Thyroid gland (tissue), 4 donors: ENCODE results near the gene SLC9A1. TPM values are rescaled to one million over a fixed set of nuclear protein-coding genes. Genes with fewer than 3 reads are reported as not detected.
A peak's percentile ranks its signal among the peaks of the same experiment; 100 is the strongest.

Source experiments
- DNase-seq, 2 donors: peaks; one replicate each; pipeline ENCODE4 v3.0.0-alpha.2; 2019
- H3K27ac ChIP-seq, 3 donors: fragments of 200-600 bp; sonication (generic); 1 replicate in 2 of 3; 2 replicates in 1 of 3; pipeline ENCODE4 v1.5.1; 2016 to 2019; ENCODE audit warnings: mild to moderate bottlenecking in 1 of 3, moderate library complexity in 1 of 3
- H3K27me3 ChIP-seq: fragments of 200-600 bp; sonication (generic); one replicate; pipeline ENCODE4 v1.5.1; 2019
- H3K36me3 ChIP-seq, 2 donors: fragments of 200-600 bp; sonication (generic); one replicate each; pipeline ENCODE4 v1.5.1; 2016 to 2019
- H3K4me1 ChIP-seq, 2 donors: fragments of 200-600 bp; sonication (generic); one replicate each; pipeline ENCODE4 v1.5.1; 2017 to 2019
- H3K4me3 ChIP-seq, 3 donors: fragments of 200-600 bp; sonication (generic); replicated peaks in 1 of 3; 1 replicate in 2 of 3; 2 replicates in 1 of 3; pipeline ENCODE4 v1.5.1; 2016; ENCODE audit warnings: mild to moderate bottlenecking in 1 of 3
- H3K9me3 ChIP-seq: fragments of 200-600 bp; sonication (generic); one replicate; pipeline ENCODE4 v1.5.1; 2017
- CTCF ChIP-seq, 6 experiments: fragments of 200-600 bp in 3 of 6; fragments of 450-650 bp in 3 of 6; sonication (generic) in 3 of 6; IDR thresholded peaks; one replicate each; pipeline ENCODE4 v1.5.1; 2016 to 2019; ENCODE audit warnings: antibody characterized with exemption in 6 of 6, mild to moderate bottlenecking in 2 of 6, inconsistent platforms in 1 of 6, moderate library complexity in 1 of 6
- POLR2A ChIP-seq, 2 donors: fragments of 450-650 bp; IDR thresholded peaks; one replicate each; pipeline ENCODE4 v1.6.1; 2017; ENCODE audit warnings: antibody characterized with exemption in 2 of 2, mild to moderate bottlenecking in 2 of 2, moderate library complexity in 1 of 2
- WGBS, 2 donors: methylation state at CpG; one replicate each; pipeline ENCODE4 v1.1.5; 2017; 5-methylcytosine and 5-hydroxymethylcytosine counted together
- intact Hi-C: fragments of 100-400 bp; cut with DNase I; formaldehyde crosslinking; loops from one replicate; pipeline ENCODE4 v1.15.1; 2023
- total RNA-seq, 4 donors: library from RNA; depleted of rRNA; stranded (reverse); fragments of >200 nt; gene quantifications; one replicate each; pipeline ENCODE4 v1.2.3, GENCODE V29; 2016

Gene SLC9A1
- total RNA-seq, 4 donors from 2014 or later, result 13.3 to 26.1 (median 19.9) TPM

GRCh38 chr1:27074175-27074780 lies 80.6 kb downstream of the SLC9A1 start:
- 70 to 72% methylated on average over 2 to 3 of the region's 3 CpGs for WGBS, 2 donors
- no peak overlapping the region for H3K4me3 ChIP-seq
- intact Hi-C loops, result no loop called here
- no peaks in the 10 kb centered on the region for H3K36me3 ChIP-seq
- H3K27me3 ChIP-seq, result no peaks in the 10 kb centered on the region
- H3K9me3 ChIP-seq, result no peaks in the 10 kb centered on the region
- DNase-seq, result no peak
- no peak for TF ChIP-seq CTCF (IDR thresholded peaks at IDR 0.05)
- TF ChIP-seq POLR2A (IDR thresholded peaks at IDR 0.05), result no peak
- H3K4me1 ChIP-seq, result peaks cover 5 to 11% of the 10 kb centered on the region in 2 donors
- H3K27ac ChIP-seq, result no peak overlapping the region

- H3K27me3 ChIP-seq, result no peaks in the 10 kb centered on the region
- peaks cover 5 to 11% of the 10 kb centered on the region in 2 donors for H3K4me1 ChIP-seq
- intact Hi-C loops, result no loop called here
- WGBS, 2 donors, result 0 to 33% methylated on average over 2 to 7 of the region's 8 CpGs
- TF ChIP-seq CTCF (IDR thresholded peaks at IDR 0.05), result no peak
- no peak for DNase-seq
- H3K4me3 ChIP-seq, result no peak overlapping the region
- H3K27ac ChIP-seq, result no peak overlapping the region
- no peaks in the 10 kb centered on the region for H3K36me3 ChIP-seq
- no peaks in the 10 kb centered on the region for H3K9me3 ChIP-seq
Measured at GRCh38 chr1:27071049-27071416, 83.9 kb downstream of the SLC9A1 start.

GRCh38 chr1:27070390-27071048 lies 84.4 kb downstream of the SLC9A1 start:
- TF ChIP-seq POLR2A (IDR thresholded peaks at IDR 0.05), result no peak
- no peak for TF ChIP-seq CTCF (IDR thresholded peaks at IDR 0.05)
- intact Hi-C loops, result no loop called here
- H3K9me3 ChIP-seq, result no peaks in the 10 kb centered on the region
- H3K27me3 ChIP-seq, result no peaks in the 10 kb centered on the region
- no peaks in the 10 kb centered on the region for H3K36me3 ChIP-seq
- WGBS, 2 donors, result 50 to 51% methylated on average over 6 to 11 of the region's 12 CpGs
- H3K27ac ChIP-seq, result peak overlapping the region in 1 of 3 donors; percentile 10
- peaks cover 5 to 11% of the 10 kb centered on the region in 2 donors for H3K4me1 ChIP-seq
- DNase-seq, result peak; percentile 65
- H3K4me3 ChIP-seq, result no peak overlapping the region

GRCh38 chr1:27068922-27069321 lies 86.0 kb downstream of the SLC9A1 start:
- DNase-seq, result no peak
- peaks cover 5 to 11% of the 10 kb centered on the region in 2 donors for H3K4me1 ChIP-seq
- H3K27me3 ChIP-seq, result no peaks in the 10 kb centered on the region
- no peak overlapping the region for H3K27ac ChIP-seq
- no peak overlapping the region for H3K4me3 ChIP-seq
- 94 to 95% methylated on average over 4 of the region's 4 CpGs for WGBS, 2 donors
- TF ChIP-seq CTCF (IDR thresholded peaks at IDR 0.05) (no peak), POLR2A (IDR thresholded peaks at IDR 0.05) (no peak)
- no peaks in the 10 kb centered on the region for H3K36me3 ChIP-seq
- intact Hi-C loops, result no loop called here
- H3K9me3 ChIP-seq, result no peaks in the 10 kb centered on the region

- Histone ChIP-seq H3K36me3 (no peaks in the 10 kb centered on the region), H3K27me3 (no peaks in the 10 kb centered on the region), H3K4me1 (peaks cover 5 to 10% of the 10 kb centered on the region in 2 donors), H3K27ac (no peak overlapping the region), H3K9me3 (no peaks in the 10 kb centered on the region), H3K4me3 (no peak overlapping the region)
- intact Hi-C loops, result no loop called here
- WGBS, 2 donors, result 94 to 97% methylated on average over 5 of the region's 5 CpGs
- no peak for TF ChIP-seq POLR2A (IDR thresholded peaks at IDR 0.05)
- TF ChIP-seq CTCF (IDR thresholded peaks at IDR 0.05), result no peak
- DNase-seq, result no peak
Measured at GRCh38 chr1:27065999-27066630, 88.8 kb downstream of the SLC9A1 start.
